Fibroblast of lung (primary cell): ENCODE data around the gene THBS1. TPM values are rescaled to one million over a fixed set of nuclear protein-coding genes. Genes with fewer than 3 reads are reported as not detected.

Experiments
- DNase-seq, 2 donors: peaks; one replicate each; pipeline versions ENCODE4 v3.0.0 to v3.0.0-alpha.2; 2010; ENCODE audit warnings: low read depth in 2 of 2
- H2AFZ ChIP-seq: 2 replicates; pipeline ENCODE4 v1.5.1; 2012; ENCODE audit warnings: low read length, control low read depth, inconsistent platforms
- H3K27ac ChIP-seq: 2 replicates; pipeline ENCODE4 v1.5.1; 2011; ENCODE audit warnings: low read length, control low read depth; ENCODE audit not compliant: insufficient read depth
- H3K27me3 ChIP-seq: 2 replicates; pipeline ENCODE4 v1.5.1; 2011; ENCODE audit warnings: mild to moderate bottlenecking, low read length; ENCODE audit not compliant: control insufficient read depth, insufficient read depth
- H3K36me3 ChIP-seq: 2 replicates; pipeline ENCODE4 v1.5.1; 2011; ENCODE audit warnings: low read length; ENCODE audit not compliant: control insufficient read depth, insufficient read depth
- H3K4me1 ChIP-seq: 2 replicates; pipeline ENCODE4 v1.5.1; 2011; ENCODE audit warnings: low read length; ENCODE audit not compliant: control insufficient read depth, insufficient read depth; ENCODE audit errors: extremely low read depth
- H3K4me2 ChIP-seq: 2 replicates; pipeline ENCODE4 v1.5.1; 2011; ENCODE audit warnings: low read length, control low read depth; ENCODE audit not compliant: insufficient read depth; ENCODE audit errors: extremely low read depth
- H3K4me3 ChIP-seq, 4 experiments: fragments of 200-600 bp in 1 of 4; sonication (generic) in 1 of 4; replicated peaks in 1 of 4; 2 replicates each; pipeline ENCODE4 v1.5.1; 2011 to 2016; ENCODE audit warnings: low read length in 4 of 4, low read depth in 3 of 4, mild to moderate bottlenecking in 3 of 4, control low read depth in 2 of 4, inconsistent platforms in 1 of 4, mixed read lengths in 1 of 4; ENCODE audit not compliant: insufficient read depth in 1 of 4; ENCODE audit errors: control extremely low read depth in 1 of 4
- H3K79me2 ChIP-seq: 2 replicates; pipeline ENCODE4 v1.5.1; 2012; ENCODE audit warnings: mild to moderate bottlenecking, low read length, inconsistent platforms; ENCODE audit not compliant: control insufficient read depth, insufficient read depth
- H3K9ac ChIP-seq: 2 replicates; pipeline ENCODE4 v1.5.1; 2011; ENCODE audit warnings: mild to moderate bottlenecking, low read length, control low read depth; ENCODE audit not compliant: insufficient read depth
- H3K9me3 ChIP-seq: 2 replicates; pipeline ENCODE4 v1.5.1; 2012; ENCODE audit warnings: low read depth, low read length; ENCODE audit not compliant: control insufficient read depth, insufficient read depth
- H4K20me1 ChIP-seq: 2 replicates; pipeline ENCODE4 v1.5.1; 2011; ENCODE audit warnings: low read length; ENCODE audit not compliant: control insufficient read depth, insufficient read depth; ENCODE audit errors: extremely low read depth
- EZH2 ChIP-seq: IDR thresholded peaks from 2 replicates; pipeline ENCODE4 v1.5.1; 2012; ENCODE audit warnings: low read length, control low read depth, mild to moderate bottlenecking; ENCODE audit errors: missing control alignments
- polyA plus RNA-seq, 2 donors: library from polyadenylated mRNA; depleted of rRNA in 1 of 2; stranded (reverse) in 1 of 2; unstranded in 1 of 2; fragments of >200 nt; gene quantifications; 2 replicates each; pipeline ENCODE4 v1.2.1, GENCODE V29; 2011 to 2012; ENCODE audit warnings: missing spikeins in 1 of 2
- total RNA-seq: library from RNA; depleted of rRNA; stranded (reverse); fragments of >200 nt; gene quantifications from 2 replicates; pipeline ENCODE4 v1.2.1, GENCODE V29; 2014
- TF ChIP-seq, protein P1 (sequence below), 2 donors: IDR thresholded peaks in 1 of 2; conservative IDR thresholded peaks in 1 of 2; 1 replicate in 1 of 2; 2 replicates in 1 of 2; pipeline ENCODE4 v1.5.1; 2011 to 2012; ENCODE audit warnings: low read length in 2 of 2, control low read depth in 1 of 2, inconsistent platforms in 1 of 2, low read depth in 1 of 2, mild to moderate bottlenecking in 1 of 2

THBS1 gene
- total and polyA plus RNA-seq, 2 donors (not counting 1 experiment from before 2014, with no cell fraction given) = 1,512 to 1,745 TPM

DNA sequence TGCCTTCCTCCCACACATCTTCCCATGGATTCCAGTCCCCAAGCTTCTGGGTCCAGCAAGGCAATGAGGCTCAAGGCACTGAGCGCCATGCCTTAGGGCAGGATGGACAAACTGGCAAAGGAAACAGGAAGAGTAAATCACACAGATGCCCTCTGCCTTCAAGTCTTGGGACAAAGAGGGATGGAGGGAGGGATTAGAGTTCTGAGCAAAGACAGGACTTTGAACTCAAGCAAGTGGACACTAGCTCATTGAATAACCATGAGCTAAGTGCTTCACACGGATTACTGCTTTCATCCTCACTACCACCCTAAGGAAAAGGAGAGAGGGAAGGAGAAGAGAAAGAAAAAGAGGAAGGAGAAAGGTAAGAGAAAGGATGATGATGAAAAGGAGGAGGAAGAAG lies 7.6 kb upstream of the THBS1 start:
- H4K20me1 ChIP-seq = no peaks in the 10 kb centered on the region
- no peak overlapping the region for H3K27ac ChIP-seq
- no peaks in the 10 kb centered on the region for H3K36me3 ChIP-seq
- H3K4me3 ChIP-seq = no peak overlapping the region
- no peaks in the 10 kb centered on the region for H3K9me3 ChIP-seq
- no peaks in the 10 kb centered on the region for H3K27me3 ChIP-seq
- no peak overlapping the region for H3K9ac ChIP-seq
- H3K4me1 ChIP-seq = peaks cover 1% of the 10 kb centered on the region
- no peak overlapping the region for H2AFZ ChIP-seq
- H3K79me2 ChIP-seq = no peaks in the 10 kb centered on the region
- no peak for TF ChIP-seq EZH2
- TF ChIP-seq, protein P1, sequence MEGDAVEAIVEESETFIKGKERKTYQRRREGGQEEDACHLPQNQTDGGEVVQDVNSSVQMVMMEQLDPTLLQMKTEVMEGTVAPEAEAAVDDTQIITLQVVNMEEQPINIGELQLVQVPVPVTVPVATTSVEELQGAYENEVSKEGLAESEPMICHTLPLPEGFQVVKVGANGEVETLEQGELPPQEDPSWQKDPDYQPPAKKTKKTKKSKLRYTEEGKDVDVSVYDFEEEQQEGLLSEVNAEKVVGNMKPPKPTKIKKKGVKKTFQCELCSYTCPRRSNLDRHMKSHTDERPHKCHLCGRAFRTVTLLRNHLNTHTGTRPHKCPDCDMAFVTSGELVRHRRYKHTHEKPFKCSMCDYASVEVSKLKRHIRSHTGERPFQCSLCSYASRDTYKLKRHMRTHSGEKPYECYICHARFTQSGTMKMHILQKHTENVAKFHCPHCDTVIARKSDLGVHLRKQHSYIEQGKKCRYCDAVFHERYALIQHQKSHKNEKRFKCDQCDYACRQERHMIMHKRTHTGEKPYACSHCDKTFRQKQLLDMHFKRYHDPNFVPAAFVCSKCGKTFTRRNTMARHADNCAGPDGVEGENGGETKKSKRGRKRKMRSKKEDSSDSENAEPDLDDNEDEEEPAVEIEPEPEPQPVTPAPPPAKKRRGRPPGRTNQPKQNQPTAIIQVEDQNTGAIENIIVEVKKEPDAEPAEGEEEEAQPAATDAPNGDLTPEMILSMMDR (conservative IDR thresholded peaks at IDR 0.05 in 1 of 2, IDR thresholded peaks at IDR 0.05 in 1 of 2; ENCODE audit: low read depth in 1 of 2, low read length in 2 of 2) = no peak
- H3K4me2 ChIP-seq = no peak overlapping the region
- DNase-seq = no peak

DNA sequence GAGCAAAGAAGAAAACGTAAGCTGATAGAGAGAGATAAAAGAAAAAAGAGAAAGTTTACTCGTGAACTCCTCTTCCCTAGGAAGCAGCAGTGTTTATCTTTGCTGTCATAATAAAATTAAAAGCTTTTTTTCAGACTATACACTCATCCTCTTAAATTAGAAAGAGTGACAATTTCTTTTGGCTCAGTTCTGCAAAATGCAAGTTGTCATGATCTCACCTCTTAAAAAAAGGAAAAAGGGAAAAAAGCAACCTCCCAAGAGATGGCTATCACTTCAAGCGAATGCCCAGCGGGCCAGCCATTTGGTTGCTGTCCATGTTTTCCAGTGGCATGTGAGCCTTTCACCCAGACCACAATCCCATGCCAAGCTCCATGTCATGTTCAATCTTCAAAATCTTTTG lies 7.0 kb upstream of the THBS1 start:
- Histone ChIP-seq H4K20me1 (no peaks in the 10 kb centered on the region), H3K79me2 (no peaks in the 10 kb centered on the region), H3K4me3 (no peak overlapping the region), H3K4me2 (no peak overlapping the region), H3K9ac (no peak overlapping the region), H3K9me3 (no peaks in the 10 kb centered on the region), H3K4me1 (peaks cover 7% of the 10 kb centered on the region), H3K27ac (no peak overlapping the region), H2AFZ (no peak overlapping the region), H3K36me3 (no peaks in the 10 kb centered on the region), H3K27me3 (no peaks in the 10 kb centered on the region)
- TF ChIP-seq, protein P1 (conservative IDR thresholded peaks at IDR 0.05 in 1 of 2, IDR thresholded peaks at IDR 0.05 in 1 of 2; ENCODE audit: low read depth in 1 of 2, low read length in 2 of 2) = no peak
- TF ChIP-seq EZH2 = no peak
- DNase-seq = peak in 1 of 2 donors; percentile 21

- H3K9me3 ChIP-seq = no peaks in the 10 kb centered on the region
- H3K27me3 ChIP-seq = no peaks in the 10 kb centered on the region
- H3K4me1 ChIP-seq = peaks cover 11% of the 10 kb centered on the region
- H3K79me2 ChIP-seq = no peaks in the 10 kb centered on the region
- no peak overlapping the region for H2AFZ ChIP-seq
- DNase-seq = no peak
- H3K27ac ChIP-seq = no peak overlapping the region
- no peak overlapping the region for H3K9ac ChIP-seq
- H3K36me3 ChIP-seq = no peaks in the 10 kb centered on the region
- H4K20me1 ChIP-seq = no peaks in the 10 kb centered on the region
- no peak overlapping the region for H3K4me3 ChIP-seq
- TF ChIP-seq, protein P1 (conservative IDR thresholded peaks at IDR 0.05 in 1 of 2, IDR thresholded peaks at IDR 0.05 in 1 of 2; ENCODE audit: low read depth in 1 of 2, low read length in 2 of 2) = no peak
- TF ChIP-seq EZH2 = no peak
- H3K4me2 ChIP-seq = no peak overlapping the region
These were observed 6.5 kb upstream of the THBS1 start for GRCh38 chr15:39574427-39574826.
